22Rv1 (cell line): ENCODE data around the gene ASIP.
"Not testable (repeated sequence)": the region's sequence is repeated elsewhere in the genome, so short reads cannot be mapped to it uniquely, and the experiment has no call there.

Experiments
- H3K27ac ChIP-seq: fragments of 450-650 bp; 2 replicates; pipeline ENCODE4 v1.5.1; 2017
- CTCF ChIP-seq: fragments of 450-650 bp; IDR thresholded peaks from 2 replicates; pipeline ENCODE4 v1.5.1; 2017; ENCODE audit warnings: mild to moderate bottlenecking
- ZFX ChIP-seq: fragments of 450-650 bp; IDR thresholded peaks from 2 replicates; pipeline ENCODE4 v1.6.1; 2017; ENCODE audit warnings: antibody characterized with exemption, borderline replicate concordance

ASIP gene

GRCh38 chr20:34243377-34243776, 2.2 kb downstream of the ASIP start:
- no peak overlapping the region for H3K27ac ChIP-seq
- TF ChIP-seq ZFX (no peak), CTCF (no peak)

GRCh38 chr20:34246126-34246626, 5.0 kb downstream of the ASIP start:
- TF ChIP-seq ZFX (no peak), CTCF (no peak)
- H3K27ac ChIP-seq, result no peak overlapping the region

GRCh38 chr20:34249291-34249690, 8.1 kb downstream of the ASIP start:
- TF ChIP-seq ZFX (no peak), CTCF (no peak)
- no peak overlapping the region for H3K27ac ChIP-seq

- H3K27ac ChIP-seq, result no peak overlapping the region
- TF ChIP-seq CTCF (no peak), ZFX (no peak)
Measured at GRCh38 chr20:34250005-34250404, 8.8 kb downstream of the ASIP start.

- TF ChIP-seq ZFX (no peak), CTCF (no peak)
- H3K27ac ChIP-seq, result no peak overlapping the region
Measured at GRCh38 chr20:34251619-34252018, 10.4 kb downstream of the ASIP start.

- H3K27ac ChIP-seq, result not testable (repeated sequence)
Measured at GRCh38 chr20:34252431-34253086, 11.3 kb downstream of the ASIP start.

GRCh38 chr20:34254979-34255378, 13.8 kb downstream of the ASIP start:
- TF ChIP-seq CTCF (no peak), ZFX (no peak)
- H3K27ac ChIP-seq, result no peak overlapping the region; the same call in 1 of the 2 replicates
